ENCODE data around the gene SUPT20H.

The SUPT20H gene

GRCh38 chr13:36973621-36974295 is 85.7 kb downstream of the SUPT20H start (continued):
- no peak for TF ChIP-seq ZNF18 (tag by site-specific recombination; IDR thresholded peaks at IDR 0.05)
- TF ChIP-seq, protein P1, sequence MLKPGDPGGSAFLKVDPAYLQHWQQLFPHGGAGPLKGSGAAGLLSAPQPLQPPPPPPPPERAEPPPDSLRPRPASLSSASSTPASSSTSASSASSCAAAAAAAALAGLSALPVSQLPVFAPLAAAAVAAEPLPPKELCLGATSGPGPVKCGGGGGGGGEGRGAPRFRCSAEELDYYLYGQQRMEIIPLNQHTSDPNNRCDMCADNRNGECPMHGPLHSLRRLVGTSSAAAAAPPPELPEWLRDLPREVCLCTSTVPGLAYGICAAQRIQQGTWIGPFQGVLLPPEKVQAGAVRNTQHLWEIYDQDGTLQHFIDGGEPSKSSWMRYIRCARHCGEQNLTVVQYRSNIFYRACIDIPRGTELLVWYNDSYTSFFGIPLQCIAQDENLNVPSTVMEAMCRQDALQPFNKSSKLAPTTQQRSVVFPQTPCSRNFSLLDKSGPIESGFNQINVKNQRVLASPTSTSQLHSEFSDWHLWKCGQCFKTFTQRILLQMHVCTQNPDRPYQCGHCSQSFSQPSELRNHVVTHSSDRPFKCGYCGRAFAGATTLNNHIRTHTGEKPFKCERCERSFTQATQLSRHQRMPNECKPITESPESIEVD (tag by site-specific recombination; IDR thresholded peaks at IDR 0.05): no peak
- no peak for TF ChIP-seq KLF17 (tag by site-specific recombination; IDR thresholded peaks at IDR 0.05)
- no peak for TF ChIP-seq ZNF311 (tag by site-specific recombination; IDR thresholded peaks at IDR 0.05; ENCODE audit: borderline replicate concordance)
- TF ChIP-seq ZNF792 (tag by site-specific recombination; IDR thresholded peaks at IDR 0.05): no peak
- no peak for TF ChIP-seq ZBTB26 (tag by site-specific recombination; optimal IDR thresholded peaks at IDR 0.05)

DNA sequence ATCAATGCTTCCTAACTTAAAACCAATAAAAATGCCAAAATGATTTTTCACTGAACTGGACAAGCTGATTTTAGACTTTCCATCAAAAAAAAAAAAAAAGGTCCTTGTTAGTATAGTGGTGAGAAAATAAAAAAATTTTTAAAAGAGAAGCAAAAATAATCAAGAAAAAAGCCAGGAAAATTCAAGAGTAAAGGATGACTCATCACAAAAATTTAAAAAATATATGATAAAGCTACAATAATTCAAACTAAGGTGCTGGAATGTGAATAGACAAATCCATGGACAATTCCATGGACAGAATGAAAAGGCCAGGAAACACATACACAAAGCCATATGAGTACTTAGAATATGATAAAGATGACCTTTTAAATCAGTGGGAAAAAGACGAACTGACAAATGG is 86.5 kb downstream of the SUPT20H start:
- H3K4me3 ChIP-seq (ENCODE audit: low read depth, low read length): no peak overlapping the region
- ChIA-PET POLR2A (no interaction called here), CTCF (interaction anchor here (0.6 to 1.1 kb wide), 5 partner anchors 8 to 663 kb away, joined by 3 to 4 read pairs (median 3); no protein-coding TSS in a partner anchor)
- TF ChIP-seq ZNF121 (tag by site-specific recombination; IDR thresholded peaks at IDR 0.05) (no peak), TRIM28 (IDR thresholded peaks at IDR 0.05; ENCODE audit: borderline replicate concordance, low read length) (no peak), ZNF621 (tag by site-specific recombination; IDR thresholded peaks at IDR 0.05) (no peak), ZNF776 (tag by site-specific recombination; IDR thresholded peaks at IDR 0.05; ENCODE audit: borderline replicate concordance) (no peak), ZNF274 (IDR thresholded peaks at IDR 0.05; ENCODE audit: low read length) (no peak), ZNF274 (tag by site-specific recombination; IDR thresholded peaks at IDR 0.05; ENCODE audit: borderline replicate concordance) (no peak)
- no peak overlapping the region for H3K27ac ChIP-seq (ENCODE audit: extremely low read depth, low read depth, low read length)
- no peaks in the 10 kb centered on the region for H3K9me3 ChIP-seq (ENCODE audit: control insufficient read depth, insufficient read depth, low read depth, low read length)
- H3K4me1 ChIP-seq (ENCODE audit: control insufficient read depth, insufficient read depth, low read length): no peaks in the 10 kb centered on the region
- peaks cover 28 to 32% of the 10 kb centered on the region in 2 experiments for H3K36me3 ChIP-seq (ENCODE audit: control insufficient read depth in 2 of 2, insufficient read depth in 1 of 2, low read length in 2 of 2)

- Histone ChIP-seq H3K36me3 (ENCODE audit: control insufficient read depth in 2 of 2, insufficient read depth in 1 of 2, low read length in 2 of 2) (peaks cover 31 to 51% of the 10 kb centered on the region in 2 experiments), H3K4me1 (ENCODE audit: control insufficient read depth, insufficient read depth, low read length) (no peaks in the 10 kb centered on the region), H3K4me3 (ENCODE audit: low read depth, low read length) (no peak overlapping the region), H3K9me3 (ENCODE audit: control insufficient read depth, insufficient read depth, low read depth, low read length) (no peaks in the 10 kb centered on the region), H3K27ac (ENCODE audit: extremely low read depth, low read depth, low read length) (no peak overlapping the region)
- ChIA-PET CTCF (no interaction called here), POLR2A (no interaction called here)
- TF ChIP-seq ZBTB48 (tag by site-specific recombination; IDR thresholded peaks at IDR 0.05) (no peak), RBAK (tag by site-specific recombination; IDR thresholded peaks at IDR 0.05) (no peak), ZNF549 (tag by site-specific recombination; IDR thresholded peaks at IDR 0.05) (no peak), ZNF785 (tag by site-specific recombination; IDR thresholded peaks at IDR 0.05) (no peak), ZNF155 (tag by site-specific recombination; IDR thresholded peaks at IDR 0.05) (no peak), ZBTB26 (tag by site-specific recombination; optimal IDR thresholded peaks at IDR 0.05) (no peak), ZNF354C (tag by site-specific recombination; IDR thresholded peaks at IDR 0.05; ENCODE audit: borderline replicate concordance, low read depth) (no peak), ZNF223 (tag by site-specific recombination; IDR thresholded peaks at IDR 0.05) (no peak), KLF1 (tag by site-specific recombination; IDR thresholded peaks at IDR 0.05) (no peak), GLI4 (tag by site-specific recombination; IDR thresholded peaks at IDR 0.05) (no peak), ZFHX2 (tag by site-specific recombination; conservative IDR thresholded peaks at IDR 0.05) (no peak), ZNF184 (tag by site-specific recombination; IDR thresholded peaks at IDR 0.05) (no peak), ZSCAN4 (tag by site-specific recombination; IDR thresholded peaks at IDR 0.05) (no peak)
Observed at GRCh38 chr13:36966404-36966803, 93.1 kb downstream of the SUPT20H start.

All from HEK293 (cell line).